ENCODE measurements around the gene RFPL2.
"Not testable (repeated sequence)": the region's sequence is repeated elsewhere in the genome, so short reads cannot be mapped to it uniquely, and the experiment has no call there.

RFPL2 gene

DNA sequence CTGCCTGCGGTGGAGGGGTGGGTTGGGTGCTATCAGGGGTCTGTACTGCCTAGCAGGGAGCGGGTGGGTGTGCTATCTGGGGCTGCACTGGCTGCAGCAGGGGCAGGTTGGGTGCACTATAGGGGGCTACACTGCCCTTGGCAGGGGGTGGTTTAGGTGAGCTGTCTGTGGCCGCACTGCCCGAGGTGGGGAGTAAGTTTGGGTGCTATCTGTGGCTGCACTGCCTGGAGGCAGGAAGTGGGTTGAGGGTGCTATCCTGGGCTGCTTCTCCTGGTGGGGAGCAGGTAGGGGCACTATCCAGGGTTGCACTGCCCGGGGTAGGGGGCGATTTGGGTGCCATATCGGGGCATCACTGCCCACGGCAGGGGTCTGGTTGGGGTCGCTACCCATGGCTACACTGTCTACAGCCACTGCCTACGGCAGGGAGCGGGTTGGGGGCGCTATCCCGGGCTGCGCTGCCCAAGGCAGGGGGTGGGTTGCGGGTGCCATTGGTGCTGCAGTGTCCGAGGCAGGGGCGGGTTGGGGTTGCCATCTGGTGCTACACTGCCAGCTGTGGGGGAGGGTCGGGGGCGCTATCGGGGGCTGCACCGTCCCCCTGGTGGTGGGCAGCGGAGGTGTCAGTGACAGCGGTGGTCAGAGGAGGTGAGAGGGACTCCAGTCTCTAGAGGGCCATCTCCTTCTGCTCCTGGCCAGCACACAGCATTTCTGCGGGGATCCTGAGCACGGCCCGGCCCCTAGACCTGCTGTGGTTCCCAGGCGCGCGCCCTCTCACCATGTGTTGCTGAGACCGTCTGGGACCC, 1.3 kb upstream of the RFPL2 start:
- DNase-seq: no peak

DNA sequence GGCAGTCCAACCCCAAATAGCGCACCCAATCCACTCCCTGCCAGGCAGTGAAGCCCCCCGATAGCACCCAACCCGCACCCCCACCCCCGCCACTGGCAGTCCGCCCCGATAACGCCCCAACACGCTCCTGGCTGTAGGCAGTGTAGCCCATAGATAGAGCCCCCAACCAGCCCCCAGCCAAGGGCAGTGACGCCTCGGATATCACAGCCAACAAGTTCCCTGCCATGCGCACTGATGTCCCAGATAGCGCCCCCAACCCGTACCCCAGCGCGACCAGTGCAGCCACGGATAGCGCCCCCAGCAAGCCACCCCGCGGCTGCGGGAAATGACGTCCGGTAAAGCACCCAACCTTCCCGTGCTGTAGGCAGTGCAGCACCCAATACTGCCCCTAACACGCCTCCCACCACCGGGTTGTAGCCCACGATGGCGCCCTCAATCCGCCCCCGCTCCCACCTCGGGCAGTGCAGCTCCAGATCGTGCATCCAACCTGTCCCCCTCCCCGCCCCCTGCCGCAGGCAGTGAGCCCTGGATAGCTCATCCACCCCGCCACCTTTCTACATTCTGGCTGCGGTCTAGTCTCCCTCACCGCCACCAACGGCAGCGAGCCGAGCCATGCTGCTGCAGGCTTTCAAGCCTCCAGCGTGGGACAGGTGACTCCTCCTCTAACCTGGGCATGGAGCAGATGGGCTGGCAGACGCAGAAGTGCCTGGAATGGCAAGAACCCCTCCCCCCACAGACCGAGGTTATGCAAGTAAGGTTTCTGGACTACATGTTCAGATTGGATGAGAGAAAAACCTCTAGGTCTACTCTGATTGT, 625 bp downstream of the RFPL2 start:
- no peak for DNase-seq

DNA sequence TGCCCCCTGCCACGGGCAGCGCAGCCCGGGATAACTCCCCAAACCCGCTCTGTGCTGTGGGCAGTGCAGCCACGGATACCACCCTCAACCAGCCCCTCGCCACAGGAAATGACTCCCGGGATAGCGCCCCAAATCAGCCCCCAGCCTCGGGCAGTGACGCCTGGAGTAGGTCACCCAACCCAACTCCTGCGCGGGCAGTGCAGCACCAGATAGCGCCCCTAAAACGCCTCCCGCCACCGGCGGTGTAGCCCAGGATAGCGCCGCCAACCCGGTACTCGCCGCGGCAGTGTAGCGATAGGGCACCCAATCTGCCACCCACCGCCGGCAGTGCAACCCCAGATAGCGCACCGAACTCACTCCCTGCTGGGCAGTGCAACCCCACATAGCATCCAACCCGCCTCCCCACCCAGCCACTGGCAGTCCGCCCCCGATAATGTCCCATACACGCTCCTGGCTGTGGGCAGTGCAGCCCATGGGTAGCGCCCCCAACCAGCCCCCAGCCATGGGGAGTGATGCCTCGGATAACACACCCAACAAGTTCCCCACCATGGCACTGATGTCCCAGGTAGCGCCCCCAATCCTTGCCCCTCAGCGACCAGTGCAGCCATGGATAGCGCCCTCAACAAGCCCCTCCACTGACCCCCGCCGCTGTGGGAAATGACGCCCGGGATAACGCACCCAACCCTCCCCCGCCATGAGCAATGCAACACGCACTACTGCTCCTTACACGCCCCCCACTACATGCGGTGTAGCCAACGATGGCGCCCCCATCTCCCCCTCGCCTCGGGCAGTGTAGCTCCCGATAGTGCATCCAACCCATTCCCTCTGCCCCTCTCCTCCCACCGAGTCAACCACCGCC, 1.5 kb downstream of the RFPL2 start:
- DNase-seq: no peak

DNA sequence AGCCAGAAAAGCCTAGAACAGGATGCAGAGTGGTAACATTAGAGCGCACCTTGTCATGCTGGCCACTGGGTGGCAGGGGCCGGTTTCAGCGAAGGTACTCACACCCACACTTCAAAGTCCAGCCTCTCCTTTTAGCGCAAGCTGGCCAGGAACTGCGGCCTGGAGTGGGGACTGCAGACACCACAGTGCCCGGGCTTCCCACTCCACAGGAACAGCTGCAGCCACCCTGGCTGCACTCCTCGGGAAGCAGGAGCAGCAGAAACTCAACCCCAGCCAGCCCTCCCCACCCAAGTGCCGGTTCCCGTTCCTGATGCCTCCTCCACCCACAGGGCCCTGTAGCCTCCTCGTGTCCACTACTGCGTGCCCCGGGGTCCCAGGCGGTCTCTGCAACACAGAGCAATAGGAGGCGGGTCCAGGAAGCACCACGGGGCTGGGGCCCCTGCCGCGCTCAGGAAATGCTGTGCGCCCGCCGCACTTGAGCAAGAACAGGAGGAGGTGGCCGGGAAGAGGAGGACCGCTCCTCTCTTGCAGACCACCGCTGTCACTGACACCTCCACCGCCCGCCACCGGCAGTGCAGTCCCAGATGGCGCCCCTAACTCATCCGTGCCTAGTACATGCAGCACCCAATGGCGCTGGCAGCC, 2.2 kb downstream of the RFPL2 start:
- DNase-seq: peak; percentile 51

DNA sequence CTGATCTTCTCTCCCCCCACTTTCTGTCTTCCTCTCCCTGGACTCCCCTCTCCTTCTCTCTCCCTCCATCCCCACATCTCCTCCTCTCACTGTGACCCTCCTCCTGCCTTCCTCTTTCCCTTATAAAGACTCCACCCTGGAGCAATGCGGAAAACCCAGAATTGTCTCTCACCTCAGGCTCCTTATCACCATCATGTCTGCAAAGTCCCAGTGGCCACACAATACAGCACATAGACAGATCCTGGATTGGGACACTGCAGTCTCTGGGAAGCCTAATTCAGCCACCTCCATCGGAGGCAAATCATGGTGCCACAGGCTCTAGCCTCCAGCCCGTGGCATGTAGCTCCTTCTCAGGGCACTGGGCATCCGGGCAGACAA, 2.7 kb downstream of the RFPL2 start:
- DNase-seq: no peak

DNA sequence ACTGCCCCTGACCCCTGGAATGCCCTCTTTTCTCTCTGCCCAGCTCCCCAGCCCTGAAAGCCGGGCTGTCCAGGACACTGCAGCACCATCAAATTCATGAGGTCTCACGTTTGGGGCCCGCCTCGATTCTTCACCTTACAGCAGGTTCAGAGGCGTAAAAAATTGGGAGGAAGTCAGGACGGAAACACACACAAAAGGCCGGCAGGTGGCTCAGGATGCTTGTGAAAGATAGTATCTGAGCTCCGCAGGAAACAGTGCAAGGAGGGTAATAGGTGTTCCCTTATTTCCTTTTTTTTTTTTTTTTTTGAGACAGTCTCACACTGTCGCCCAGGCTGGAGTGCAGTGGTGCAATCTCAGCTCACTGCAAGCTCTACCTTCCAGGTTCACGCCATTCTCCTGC, 4.1 kb downstream of the RFPL2 start:
- no peak for DNase-seq

DNA sequence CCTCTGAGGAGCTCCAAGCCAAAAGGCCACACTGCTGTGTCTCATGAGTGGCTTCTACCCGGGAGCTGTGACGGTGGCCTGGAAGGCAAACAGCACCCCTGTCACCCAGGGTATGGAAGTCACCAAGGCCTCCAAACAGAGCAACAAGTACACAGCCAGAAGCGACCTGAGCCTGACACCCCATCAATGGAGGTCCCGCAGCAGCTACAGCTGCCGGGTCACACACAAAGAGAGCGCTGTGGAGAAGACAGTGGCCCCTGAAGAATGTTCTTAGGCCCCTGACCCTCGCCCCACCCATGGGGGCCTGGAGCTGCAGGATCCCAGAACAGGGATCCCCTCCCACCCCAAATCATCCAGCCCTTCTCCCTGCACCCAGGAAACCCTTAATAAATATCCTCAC, 4.9 kb downstream of the RFPL2 start:
- no peak for DNase-seq

DNA sequence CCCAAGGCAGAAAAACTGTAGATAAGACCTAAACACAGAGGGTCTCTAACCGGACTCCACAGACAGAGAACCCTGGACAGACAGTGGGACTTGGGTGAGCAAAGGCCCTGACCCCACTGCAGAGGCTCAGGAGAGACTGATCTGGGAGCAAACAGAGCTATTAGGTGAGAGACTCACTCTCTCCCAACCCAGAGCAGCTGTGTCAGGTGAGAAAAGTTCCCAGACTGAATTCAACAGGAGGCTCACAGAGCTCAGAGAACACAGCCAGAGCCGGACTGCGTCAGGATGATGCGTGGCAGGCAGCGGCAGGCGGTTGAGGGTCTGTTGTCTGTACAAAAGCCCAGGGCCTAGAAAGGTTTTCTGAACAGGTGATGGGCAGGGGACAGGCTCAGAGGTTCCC, 5.5 kb downstream of the RFPL2 start:
- DNase-seq: no peak

DNA sequence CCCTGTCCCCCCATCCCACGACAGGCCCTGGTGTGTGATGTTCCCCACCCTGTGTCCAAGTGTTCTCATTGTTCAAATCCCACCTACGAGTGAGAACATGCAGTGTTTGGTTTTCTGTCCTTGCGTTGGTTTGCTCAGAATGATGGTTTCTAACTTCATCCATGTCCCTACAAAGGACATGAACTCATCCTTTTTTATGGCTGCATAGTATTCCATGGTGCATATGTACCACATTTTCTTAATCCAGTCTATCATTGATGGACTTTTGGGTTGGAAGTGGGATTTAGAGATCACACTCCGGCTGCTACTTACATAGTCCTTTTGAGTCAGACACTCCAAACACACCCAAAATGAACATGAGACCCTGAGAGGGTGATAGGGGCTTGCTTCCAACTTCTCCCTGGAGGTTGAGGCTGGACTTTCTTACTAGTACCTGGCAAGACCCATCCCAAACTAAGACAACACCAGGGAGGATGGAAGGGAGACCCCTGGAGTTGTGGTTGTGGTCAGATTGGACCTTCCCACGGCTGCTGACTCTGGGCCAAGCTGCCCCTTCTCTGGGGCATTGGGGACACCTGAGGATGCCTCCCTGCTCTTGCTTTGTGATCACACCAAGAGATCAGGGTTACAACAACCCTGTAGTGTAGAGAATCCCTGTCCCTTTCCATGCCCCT, 7.2 kb downstream of the RFPL2 start:
- not testable (repeated sequence) for DNase-seq

DNA sequence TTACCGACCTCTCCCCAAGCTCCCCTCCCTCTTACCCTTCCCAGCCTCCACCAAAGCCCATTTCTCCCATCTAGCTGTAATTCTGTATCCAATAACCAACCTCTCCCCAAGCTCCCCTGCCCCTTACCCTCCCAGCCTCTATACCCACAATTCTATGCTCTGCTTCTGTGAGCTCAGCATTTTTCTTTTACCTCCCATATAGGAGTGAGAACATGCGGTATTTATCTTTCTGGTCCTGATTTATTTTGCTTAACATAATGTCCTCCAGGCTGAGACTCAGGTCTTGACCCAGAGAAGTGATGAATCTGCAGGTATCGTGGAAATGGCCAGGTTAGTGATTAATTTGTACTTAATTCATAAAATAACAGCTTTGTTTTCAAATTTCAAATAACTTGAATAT, 9.0 kb downstream of the RFPL2 start:
- DNase-seq: not testable (repeated sequence)

DNA sequence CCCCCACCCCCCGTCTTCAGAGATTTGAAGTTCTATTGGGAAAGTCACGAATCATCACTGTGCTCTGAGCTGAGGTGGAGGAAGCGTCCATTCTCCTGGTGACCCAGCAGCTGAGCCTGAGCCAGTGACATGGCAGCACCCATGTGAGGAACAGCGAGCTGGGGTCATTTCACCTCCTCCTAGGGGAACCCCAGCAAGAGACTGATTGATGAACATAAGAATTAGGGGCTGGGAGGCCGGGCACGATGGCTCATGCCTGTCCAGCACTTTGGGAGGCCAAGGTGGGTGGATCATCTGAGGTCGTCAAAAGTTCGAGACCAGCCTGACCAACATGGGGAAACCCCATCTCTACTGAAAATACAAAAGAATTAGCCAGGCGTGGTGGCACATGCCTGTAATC, 11.5 kb downstream of the RFPL2 start:
- DNase-seq: not testable (repeated sequence)

DNA sequence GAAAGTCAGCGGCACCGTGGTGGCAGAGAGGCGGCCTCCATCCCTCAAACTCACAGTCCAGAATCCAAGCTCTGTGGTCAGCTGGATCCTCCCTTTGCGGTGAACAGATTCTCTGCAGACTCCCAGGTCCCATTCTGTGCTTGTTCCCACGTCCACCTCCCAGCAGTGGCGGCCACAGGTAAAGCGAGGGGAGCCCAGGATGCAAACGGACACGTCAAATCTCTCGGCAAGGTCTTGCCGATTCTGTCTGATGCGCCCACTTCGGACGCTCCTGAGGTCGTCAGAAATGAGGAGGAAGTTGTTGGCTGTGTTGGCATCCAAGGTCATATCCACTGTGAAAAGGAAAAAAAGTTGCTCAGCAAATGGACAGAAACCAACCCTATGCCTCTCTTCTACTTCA, 13.9 kb downstream of the RFPL2 start:
- DNase-seq: not testable (repeated sequence)

DNA sequence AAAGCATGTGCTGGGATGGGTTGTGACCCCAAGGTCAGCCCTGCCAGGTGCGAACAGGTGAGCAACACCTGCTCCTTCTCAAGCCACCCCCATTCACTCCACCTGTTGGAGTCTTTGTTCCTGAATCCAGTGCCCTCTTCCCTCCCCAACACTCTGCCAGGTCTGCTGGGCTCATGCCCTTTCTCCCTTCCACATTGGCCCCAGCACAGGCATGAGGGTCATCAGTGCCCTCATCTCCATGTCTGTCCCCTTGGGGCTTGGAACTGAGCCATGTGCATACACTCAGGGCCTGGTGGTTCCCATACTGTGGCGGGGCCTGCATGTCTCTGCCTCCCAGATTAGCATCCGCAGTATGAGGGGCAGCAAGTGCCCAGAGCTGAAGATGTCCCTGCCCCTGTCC, 19.1 kb downstream of the RFPL2 start:
- no peak for DNase-seq

DNA sequence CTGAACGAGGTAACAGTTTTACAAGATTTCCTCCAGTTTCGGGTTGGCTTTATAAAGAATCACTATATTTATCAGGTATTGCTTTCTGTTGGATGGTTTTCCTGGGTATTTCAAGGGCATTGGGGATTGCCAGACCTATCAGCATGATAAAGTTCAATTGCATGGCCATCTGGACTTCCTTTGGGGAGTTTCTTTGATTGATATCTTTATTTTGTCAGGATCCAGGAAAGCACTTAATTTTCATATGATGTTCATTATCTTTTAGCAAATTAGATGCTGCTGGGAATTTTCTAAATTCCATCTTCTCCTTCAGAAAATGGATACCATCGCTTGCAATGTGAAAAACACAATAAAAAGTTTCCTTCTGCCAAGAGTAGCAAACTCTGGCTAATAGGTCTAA, 21.2 kb downstream of the RFPL2 start:
- DNase-seq: no peak

DNA sequence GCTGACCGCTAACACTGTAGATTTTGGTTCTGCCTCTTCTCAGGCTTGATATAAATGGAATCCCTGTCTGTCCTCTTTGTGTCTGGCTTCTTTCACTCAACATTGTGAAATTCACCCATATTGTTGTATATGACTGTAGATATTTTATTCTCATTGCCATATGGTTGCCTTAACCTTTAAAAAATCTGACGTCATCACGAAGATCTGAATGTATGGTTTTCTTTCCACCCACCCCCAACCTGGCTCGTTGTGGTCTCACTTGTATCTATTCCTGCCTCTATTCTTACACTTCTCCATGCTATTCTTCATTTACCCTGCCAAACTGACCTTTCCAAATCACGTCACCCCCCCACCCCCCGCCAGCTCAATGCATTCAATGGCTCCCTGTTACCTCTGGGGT, 23.8 kb downstream of the RFPL2 start:
- DNase-seq: no peak

DNA sequence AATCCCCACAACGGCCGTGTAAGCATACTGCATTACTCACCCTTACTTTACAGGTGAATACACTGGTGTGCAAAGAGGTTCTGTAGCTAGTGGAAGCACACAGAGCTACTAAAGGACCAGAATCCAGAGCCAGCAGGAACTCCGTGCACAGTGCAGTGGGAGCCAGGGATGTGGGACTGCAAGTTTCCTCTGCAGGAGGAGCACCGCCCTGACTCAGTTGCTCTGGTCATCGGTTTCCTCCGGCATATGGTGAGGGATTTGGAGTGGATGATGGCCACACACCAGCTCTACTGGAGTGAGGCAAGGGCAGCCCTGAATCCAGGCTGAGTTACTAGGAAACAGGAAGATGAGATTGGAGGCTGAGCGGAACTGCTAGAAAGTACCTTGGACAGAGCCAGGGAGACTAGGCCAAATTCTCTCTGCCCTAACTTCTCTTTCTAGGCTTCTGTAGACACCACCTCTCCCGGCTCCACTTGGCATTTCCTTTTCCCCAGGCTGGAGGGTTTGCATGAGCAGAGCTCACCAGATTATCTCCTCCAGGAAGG, 27.6 kb downstream of the RFPL2 start:
- no peak for DNase-seq

DNA sequence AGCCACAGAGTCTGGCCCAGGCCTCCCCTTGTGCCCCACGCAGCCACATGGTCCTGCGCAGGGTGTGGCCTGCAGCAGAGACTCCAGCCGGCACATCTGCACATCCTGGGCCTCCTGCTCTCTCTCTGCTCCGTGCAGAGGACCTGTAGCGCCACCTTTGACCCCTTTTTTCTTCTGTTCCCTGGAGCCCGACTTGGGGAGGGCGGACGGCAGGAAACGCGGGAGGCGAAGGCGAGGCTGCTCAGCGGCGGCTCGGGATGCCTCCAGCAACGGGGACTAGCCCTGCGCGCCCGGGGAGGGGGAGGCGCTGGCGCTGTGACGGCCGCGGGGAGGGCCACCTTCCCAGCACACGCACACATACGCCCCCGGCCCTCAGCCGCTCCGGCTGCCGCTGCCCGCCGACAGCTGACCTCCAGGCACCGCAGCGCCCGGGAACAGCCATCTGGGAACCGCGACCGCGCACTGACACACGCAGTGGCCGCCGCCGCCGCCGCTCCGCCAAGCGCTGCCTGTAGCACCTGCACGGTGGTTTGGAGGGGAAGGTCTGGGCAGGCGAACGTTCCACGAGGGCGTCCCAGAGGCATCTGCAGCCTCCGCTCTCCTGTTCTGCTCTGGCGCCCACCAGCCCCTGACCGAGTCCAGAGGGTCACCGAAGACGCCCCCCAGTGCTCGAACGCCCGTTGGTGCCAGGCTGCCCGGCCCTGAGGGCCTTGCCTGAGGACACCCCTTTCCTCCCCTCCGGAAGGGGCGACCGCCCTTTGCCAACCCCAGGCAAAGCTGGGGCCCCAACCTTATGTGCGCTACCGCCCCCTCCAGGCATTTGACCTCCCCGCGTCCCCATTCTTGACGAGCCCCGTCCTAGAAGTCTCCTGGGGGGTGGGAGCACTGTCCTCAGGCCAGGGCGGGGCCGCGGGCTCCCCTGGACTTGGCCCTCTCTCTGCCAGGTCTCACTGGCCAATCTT, 28.9 kb downstream of the RFPL2 start:
- no peak for DNase-seq

DNA sequence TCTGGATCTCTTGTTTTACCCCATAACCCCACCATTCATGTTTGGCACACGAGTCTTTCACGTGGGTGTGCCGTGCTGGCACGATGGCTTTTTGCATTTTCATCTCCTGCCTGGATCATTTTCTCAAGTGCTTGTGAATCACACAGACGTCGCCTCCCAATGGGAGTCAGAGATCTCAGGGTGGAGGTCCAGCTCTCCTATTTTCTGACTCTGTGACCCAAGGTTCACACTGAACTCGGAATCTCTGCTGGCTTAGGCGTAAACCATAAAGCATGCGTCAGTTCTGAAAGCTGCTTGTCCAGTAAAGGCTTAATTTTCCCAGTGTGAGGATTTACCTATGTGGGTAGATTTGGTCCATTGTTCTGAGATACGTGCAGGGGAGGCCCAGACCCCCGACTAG, 29.8 kb downstream of the RFPL2 start:
- DNase-seq: no peak

DNA sequence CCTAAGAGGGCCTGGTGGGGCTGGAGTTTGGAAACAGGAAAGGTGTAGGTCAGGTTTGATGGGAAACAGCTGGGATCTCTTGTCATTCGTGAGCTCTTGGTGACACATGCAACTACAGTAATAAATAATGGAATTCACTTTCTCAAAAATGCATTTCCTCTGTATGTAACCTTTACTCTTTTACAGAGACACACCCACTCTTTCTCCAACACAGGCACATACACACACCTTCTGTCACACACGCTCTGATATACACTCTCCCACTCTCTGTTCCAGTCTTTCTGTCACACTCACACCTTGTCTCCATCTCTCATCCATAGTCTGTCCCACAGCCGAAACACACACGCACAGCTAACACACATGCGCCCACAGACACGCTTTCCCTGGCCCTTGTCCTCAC, 39.2 kb downstream of the RFPL2 start:
- DNase-seq: no peak

DNA sequence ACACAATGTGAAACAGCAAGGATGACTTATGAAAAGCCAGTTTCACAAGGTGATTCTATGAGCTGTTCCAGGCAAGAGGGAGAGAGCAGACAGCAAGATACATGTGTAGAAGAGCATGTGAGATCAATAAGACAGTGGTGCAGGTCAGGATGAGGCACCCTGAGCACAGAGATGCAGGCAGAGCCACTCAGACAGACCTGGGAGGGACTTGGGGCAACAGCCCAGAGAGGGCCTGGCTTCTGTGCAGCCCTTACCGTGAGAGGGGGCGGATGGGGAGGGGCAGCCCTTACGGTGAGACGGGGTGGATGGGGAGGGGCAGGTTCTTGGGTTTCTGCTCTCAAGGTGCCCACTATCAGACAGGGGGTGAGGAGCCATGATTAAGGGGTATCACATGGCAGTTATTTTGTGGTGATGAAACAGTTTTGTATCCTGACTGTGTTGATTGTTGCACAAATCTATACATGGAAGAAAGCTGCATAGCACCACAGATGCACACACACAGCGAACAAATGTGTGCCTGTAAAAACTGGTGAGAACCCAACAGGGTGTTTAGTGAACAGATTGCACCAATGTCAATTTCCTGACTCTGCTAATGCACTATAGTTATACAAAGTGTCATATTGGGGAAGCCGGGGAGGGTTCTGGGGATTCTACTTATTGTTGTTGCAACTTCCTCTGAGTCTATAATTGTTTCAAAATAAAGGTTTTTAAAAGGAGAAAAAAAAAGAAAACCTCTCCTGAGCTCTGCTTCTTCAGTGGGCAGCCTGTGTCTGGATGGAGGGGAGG, 40.6 kb downstream of the RFPL2 start:
- no peak for DNase-seq
